SK-N-MC (cell line): ENCODE data around the gene UPF1.

Source experiments
- EZH2 ChIP-seq: fragments of 200-600 bp; sonication (generic); IDR thresholded peaks from one replicate; pipeline ENCODE4 v1.6.1; 2017; ENCODE audit warnings: antibody characterized with exemption
- POLR2AphosphoS5 ChIP-seq: IDR thresholded peaks from 2 replicates; pipeline ENCODE4 v1.6.1; 2012; ENCODE audit warnings: mild to moderate bottlenecking, low read depth, low read length, borderline replicate concordance

DNA sequence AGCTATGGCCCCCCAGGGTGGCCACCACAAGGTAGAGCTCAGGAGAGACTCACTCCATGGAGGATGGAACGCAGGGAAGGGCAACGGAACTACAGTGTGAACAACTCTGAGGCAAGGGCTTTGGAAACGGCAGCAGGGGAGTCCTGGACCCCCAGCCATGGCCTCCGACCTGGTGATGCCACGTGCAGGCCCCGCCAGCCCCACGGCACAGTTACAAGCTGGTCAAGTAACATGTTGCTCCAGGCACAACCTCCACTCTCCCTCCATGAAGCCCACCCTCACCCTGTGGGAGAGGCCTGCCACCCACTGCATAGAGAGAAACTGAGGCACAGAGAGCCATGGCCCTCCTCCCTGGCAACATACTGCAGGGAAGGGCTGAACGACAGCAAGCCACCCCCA, 73.3 kb downstream of the UPF1 start:
- TF ChIP-seq POLR2AphosphoS5 (no peak; the same call in 1 of the 2 replicates), EZH2 (no peak)
